LNCAP (cell line): ENCODE results near the gene CLSTN2.
A peak's percentile ranks its signal among the peaks of the same experiment; 100 is the strongest.

Experiments
- TF ChIP-seq, protein P1 (sequence below): fragments of 450-650 bp; IDR thresholded peaks from 2 replicates; pipeline ENCODE4 v1.5.1; 2017; ENCODE audit warnings: mild to moderate bottlenecking

Gene CLSTN2

DNA sequence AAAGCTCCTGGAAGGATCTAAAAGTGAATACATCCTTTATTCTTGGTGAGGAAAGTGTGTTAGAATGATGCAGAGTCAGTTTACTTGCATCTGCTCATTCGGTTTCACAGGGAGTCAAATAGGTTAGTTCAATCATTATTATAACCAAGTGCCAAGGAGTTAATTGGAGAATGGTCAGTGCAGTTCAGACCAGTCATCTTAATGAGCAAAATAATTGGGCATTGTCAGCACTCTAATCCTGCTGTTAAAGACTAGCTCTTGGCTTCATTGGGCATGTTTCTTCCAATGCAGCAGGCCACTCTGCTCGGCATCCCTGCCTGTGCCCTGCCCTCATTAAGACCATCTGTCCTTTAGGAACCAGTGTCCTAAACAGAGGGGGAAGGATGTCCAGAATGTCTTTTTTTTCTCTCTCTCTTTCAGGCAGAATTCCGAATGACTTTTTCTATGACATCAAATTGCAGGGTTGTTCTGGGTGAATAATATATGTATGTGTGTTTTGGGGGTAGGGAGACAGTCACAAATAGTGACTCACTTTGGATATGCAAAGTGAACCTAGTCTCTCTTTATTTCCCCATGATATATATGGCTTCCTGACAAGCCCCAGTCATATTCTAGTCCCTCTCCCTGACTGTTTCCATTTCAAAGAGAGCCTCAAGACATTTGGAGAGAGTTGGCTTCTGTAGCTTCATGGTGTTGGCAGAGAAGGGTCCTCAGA lies 537.5 kb downstream of the CLSTN2 start:
- TF ChIP-seq, protein P1, sequence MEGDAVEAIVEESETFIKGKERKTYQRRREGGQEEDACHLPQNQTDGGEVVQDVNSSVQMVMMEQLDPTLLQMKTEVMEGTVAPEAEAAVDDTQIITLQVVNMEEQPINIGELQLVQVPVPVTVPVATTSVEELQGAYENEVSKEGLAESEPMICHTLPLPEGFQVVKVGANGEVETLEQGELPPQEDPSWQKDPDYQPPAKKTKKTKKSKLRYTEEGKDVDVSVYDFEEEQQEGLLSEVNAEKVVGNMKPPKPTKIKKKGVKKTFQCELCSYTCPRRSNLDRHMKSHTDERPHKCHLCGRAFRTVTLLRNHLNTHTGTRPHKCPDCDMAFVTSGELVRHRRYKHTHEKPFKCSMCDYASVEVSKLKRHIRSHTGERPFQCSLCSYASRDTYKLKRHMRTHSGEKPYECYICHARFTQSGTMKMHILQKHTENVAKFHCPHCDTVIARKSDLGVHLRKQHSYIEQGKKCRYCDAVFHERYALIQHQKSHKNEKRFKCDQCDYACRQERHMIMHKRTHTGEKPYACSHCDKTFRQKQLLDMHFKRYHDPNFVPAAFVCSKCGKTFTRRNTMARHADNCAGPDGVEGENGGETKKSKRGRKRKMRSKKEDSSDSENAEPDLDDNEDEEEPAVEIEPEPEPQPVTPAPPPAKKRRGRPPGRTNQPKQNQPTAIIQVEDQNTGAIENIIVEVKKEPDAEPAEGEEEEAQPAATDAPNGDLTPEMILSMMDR: no peak

DNA sequence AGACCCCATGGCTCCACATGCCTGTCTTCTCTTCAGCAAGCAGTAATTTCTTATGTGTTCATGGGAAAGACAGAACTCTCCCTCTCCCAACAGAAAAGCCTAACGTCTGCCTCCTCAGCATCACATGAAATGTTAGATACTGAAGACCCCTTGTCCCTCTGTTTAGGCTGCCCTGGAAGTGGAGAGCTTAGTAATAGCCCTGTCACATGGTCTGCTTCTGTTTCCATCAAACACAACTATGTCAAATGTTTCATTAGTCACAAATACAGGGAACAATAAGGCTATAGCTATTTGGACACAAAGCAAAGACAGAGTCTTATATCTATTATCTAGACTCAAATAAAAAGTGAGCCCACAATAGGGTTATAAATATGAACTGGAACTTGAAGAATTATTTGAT lies 552.6 kb downstream of the CLSTN2 start:
- TF ChIP-seq, protein P1: no peak

DNA sequence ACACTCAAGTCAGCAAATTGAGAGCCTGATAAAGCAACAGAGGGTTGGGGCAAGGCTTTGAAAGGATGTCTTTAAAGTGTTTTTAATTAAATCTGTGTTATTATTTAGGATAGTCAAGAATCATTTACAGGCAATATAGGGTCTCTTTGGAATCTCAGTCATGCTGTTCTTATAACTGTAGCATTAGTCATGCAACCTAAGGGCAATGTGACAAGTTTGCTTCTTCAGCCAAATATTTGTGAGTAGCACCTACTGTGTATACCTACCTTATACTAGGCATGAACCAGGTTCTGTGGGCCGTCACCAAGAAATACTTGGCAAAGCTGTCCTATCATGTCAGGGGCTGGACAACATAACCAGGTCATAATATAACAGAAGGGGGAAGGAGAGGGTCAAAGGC lies 558.3 kb downstream of the CLSTN2 start:
- TF ChIP-seq, protein P1: no peak

DNA sequence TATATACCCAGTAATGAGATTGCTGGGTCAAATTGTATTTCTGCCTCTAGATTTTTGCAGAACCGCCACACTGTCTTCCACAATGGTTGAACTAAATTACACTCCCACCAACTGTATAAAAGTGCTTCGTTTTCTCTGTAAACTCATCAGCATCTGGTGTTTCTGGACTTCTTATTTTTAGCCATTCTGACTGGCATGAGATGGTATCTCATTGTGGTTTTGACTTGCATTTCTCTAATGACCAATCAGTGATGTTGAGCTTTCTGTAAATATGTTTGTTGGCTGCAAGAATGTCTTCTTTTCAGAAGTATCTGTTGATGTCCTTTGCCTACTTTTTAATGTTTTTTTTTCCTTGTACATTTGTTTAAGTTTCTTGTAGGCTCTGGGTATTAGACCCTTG lies 560.0 kb downstream of the CLSTN2 start:
- TF ChIP-seq, protein P1: no peak

DNA sequence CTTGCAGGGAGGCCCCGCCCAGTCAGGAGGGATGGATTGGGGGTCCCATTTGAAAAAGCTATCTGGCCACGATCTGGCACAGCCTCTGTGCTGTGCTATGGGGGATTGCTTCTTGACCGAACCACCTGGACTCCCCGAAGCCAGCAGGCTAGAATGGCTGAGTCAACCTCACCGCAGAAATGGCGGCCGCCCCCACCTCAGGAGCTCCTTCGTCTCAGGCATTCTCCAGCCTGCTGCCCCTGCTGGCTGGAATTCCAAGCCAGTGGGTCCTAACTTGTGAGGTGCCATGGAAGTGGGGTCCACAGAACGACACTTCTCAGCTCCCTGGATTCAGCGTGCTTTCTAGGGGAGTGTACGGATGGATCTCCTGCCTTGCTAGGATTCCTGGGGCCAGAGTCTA lies 562.3 kb downstream of the CLSTN2 start:
- TF ChIP-seq, protein P1: no peak

DNA sequence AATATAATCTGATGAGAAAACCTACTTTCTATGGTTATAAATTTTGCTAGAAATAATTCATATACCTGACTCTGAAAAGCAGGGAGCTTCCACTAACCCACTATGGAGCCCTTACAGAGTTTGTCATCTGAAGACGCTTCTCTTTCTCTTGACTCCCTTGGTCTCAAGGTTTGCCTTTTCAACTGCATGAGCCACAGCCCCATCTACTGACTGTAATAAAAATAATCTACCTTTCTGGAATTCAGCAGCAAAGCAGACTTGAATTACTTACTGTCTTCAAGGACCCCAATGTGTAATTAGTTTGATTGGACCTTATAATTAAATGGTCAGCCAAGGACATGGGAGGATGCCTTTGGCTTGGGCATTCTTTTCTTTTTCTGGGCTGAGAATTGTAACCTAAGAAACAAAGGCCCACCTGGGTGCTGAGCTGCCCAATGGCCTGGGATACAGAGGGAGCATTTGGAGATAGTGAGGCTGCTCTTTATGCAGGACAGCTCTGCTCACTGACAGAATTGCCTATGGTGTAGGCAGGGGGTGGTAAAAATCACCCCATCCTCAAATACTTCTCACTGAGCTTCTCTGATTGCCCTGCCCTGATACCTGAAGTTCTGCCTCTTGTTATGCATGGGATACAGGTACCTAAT lies 564.3 kb downstream of the CLSTN2 start:
- TF ChIP-seq, protein P1: peak; percentile 57

DNA sequence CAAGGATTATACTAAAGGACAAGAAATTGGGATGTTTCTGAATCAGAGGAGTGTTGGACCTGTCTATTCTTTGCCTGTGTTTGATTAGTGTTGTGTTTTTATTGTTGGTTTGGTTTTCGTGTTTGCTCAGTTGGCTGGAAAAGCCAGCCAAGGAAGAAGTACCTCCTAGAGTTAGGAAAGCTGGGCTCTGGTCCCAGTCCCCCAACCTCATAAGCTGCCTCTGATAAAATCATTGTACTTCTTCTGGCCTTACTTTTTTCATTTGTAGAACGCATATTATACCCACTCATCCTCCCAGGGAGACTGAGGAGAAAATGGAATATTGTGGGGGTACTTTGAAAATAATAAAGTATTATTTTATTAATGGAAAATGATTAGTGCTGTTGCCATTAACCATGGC lies 565.5 kb downstream of the CLSTN2 start:
- TF ChIP-seq, protein P1: no peak
